ENCODE results near the gene ATP6AP2. TPM values are rescaled to one million over a fixed set of nuclear protein-coding genes. Genes with fewer than 3 reads are reported as not detected.

ATP6AP2 gene
- polyA plus RNA-seq, 1 donor (not counting 4 experiments of a cell fraction or from before 2014, with no cell fraction given) = 176 TPM

DNA sequence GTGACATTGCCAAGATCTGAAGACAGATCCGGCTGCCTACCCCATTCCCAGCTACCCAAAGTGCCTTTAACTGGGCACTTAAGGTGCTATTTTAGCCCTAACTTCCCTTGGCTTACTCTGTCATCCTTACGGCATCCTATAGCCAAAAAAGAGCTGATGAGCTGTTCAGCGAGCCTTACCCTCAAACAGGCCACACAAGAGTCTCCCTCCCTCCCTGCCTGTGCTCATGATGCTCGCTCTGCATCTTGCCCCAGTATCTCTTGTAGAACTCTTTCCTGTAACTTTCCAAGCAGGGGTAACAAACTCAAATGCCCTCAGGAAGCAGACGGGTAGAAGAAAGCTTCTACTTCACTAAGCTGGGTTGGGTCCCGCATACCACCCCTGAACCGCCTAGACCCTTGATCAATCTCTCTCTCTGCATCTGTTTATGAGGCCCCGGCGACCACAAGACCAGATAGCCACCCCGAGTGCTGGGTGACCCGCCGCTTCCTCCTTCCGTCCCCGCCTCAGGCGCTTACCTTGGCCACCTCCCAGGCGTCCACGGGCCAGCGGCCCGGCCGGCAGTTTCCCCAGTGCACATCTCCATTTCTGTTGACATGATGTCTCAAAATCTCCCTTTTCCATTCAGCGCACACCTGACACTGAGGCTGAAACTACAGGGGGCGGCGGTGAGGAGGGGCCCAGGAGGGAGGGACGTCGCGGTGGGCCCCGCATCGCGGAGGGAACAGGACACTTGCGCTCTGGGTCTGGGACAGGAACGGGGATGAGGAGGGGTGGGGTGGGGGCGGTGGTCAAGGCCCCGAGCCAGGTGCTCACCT lies 65.9 kb downstream of the ATP6AP2 start:
- peak overlapping the region; percentile 70 for H3K27ac ChIP-seq (ENCODE audit: control insufficient read depth, insufficient read depth, low read length)

DNA sequence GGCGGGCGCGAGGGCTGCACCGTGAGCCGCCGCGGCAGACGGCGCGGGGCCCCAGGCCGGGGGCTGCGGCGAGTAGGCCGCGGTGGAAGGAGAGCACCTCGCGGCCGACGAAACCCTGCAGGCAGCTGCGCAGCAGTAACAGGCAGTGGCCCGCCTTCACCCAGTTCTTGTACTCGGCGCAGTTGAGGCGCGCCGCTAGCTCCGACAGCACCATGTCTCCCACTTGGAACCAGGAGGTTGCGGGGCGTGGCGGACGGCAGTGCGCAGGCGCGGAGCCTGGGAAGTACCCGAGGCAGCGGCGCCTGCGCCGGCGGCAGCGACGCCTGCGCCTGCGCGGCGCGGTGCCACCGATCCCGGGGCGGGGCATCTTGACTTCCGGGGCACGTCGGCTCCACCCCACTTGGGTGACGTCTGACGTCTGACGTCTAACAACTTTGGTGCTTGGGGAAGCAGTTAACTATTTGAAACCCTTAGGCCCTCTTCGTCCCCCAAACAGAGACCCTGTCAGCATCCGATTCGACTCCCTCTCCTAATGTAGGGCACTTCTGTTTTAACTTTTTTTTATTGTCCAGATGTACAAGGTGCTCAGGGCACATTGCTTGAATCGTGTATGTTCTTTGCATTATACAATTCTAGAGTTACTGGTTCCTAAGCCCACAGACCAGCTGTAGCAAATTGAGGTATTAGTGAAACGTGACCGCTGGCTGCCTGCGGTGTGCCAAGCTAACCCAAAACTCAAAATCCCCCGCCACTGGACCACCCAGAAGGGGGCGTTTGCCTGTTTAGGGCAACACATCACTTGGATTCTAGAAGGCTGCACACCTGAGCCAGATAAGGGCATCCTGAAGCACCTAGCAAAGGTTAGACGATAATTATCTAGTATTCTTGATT lies 66.8 kb downstream of the ATP6AP2 start, which contains the start of gene CXorf38:
CXorf38 (minus strand) TSS at position 255 of the 891 bp plus-strand sequence; CDS start at position 214, 41 bp downstream.
- DNase-seq (ENCODE audit: low read depth, low spot score) = peak; percentile 55
- Histone ChIP-seq H3K4me1 (ENCODE audit: control insufficient read depth, extremely low read depth, insufficient read depth, low read length) (peaks cover 15% of the 10 kb centered on the region), H2AFZ (ENCODE audit: control insufficient read depth, low read length) (peak within 1 kb of the TSS; percentile 80), H3K36me3 (ENCODE audit: control insufficient read depth in 2 of 2, extremely low read depth in 1 of 2, insufficient read depth in 2 of 2, low read length in 2 of 2) (no peaks in the 10 kb centered on the region), H3K9me3 (ENCODE audit: control insufficient read depth, low read depth, low read length) (no peaks in the 10 kb centered on the region), H3K4me3 (ENCODE audit: control insufficient read depth in 2 of 3, extremely low read depth in 1 of 3, insufficient read depth in 2 of 3, low read depth in 1 of 3, low read length in 3 of 3) (peak within 1 kb of the TSS; percentile 73 to 84 (median 83)), H3K9me1 (ENCODE audit: control insufficient read depth, extremely low read depth, insufficient read depth, low read length) (no peaks in the 10 kb centered on the region), H4K20me1 (ENCODE audit: control insufficient read depth, extremely low read depth, insufficient read depth, low read length) (no peaks in the 10 kb centered on the region), H3K27ac (ENCODE audit: control insufficient read depth, insufficient read depth, low read length) (peak within 1 kb of the TSS; percentile 77), H3K9ac (ENCODE audit: control insufficient read depth, extremely low read depth, insufficient read depth, low read length) (peak within 1 kb of the TSS; percentile 70), H3K27me3 (ENCODE audit: control insufficient read depth, extremely low read depth, insufficient read depth, low read length) (no peaks in the 10 kb centered on the region), H3K79me2 (ENCODE audit: control insufficient read depth, insufficient read depth, low read length) (peaks cover 44% of the 10 kb centered on the region), H3K4me2 (ENCODE audit: control insufficient read depth, extremely low read depth, insufficient read depth, low read depth, low read length) (peak within 1 kb of the TSS; percentile 96)
- dilution Hi-C loops (cut with MboI; ENCODE audit: extremely low pct_ligation_motif_present, low sequenced_read_pairs) = no loop called here
- no peak for TF ChIP-seq CTCF (optimal IDR thresholded peaks at IDR 0.05 in 1 of 3, IDR thresholded peaks at IDR 0.05 in 1 of 3, conservative IDR thresholded peaks at IDR 0.05 in 1 of 3; ENCODE audit: extremely low read depth in 1 of 3, insufficient read depth in 2 of 3, low read length in 3 of 3)
- TF ChIP-seq EZH2 (IDR thresholded peaks at IDR 0.05; ENCODE audit: low read length) = no peak
- peak; percentile 73 for FAIRE-seq

More for the DNA sequence above, 65.9 kb downstream of the ATP6AP2 start:
- peak; percentile 36 for FAIRE-seq
- Histone ChIP-seq H3K27me3 (ENCODE audit: control insufficient read depth, extremely low read depth, insufficient read depth, low read length) (no peaks in the 10 kb centered on the region), H4K20me1 (ENCODE audit: control insufficient read depth, extremely low read depth, insufficient read depth, low read length) (peaks cover 3% of the 10 kb centered on the region), H3K9me1 (ENCODE audit: control insufficient read depth, extremely low read depth, insufficient read depth, low read length) (no peaks in the 10 kb centered on the region), H3K4me2 (ENCODE audit: control insufficient read depth, extremely low read depth, insufficient read depth, low read depth, low read length) (peak overlapping the region; percentile 96), H3K4me3 (ENCODE audit: control insufficient read depth in 2 of 3, extremely low read depth in 1 of 3, insufficient read depth in 2 of 3, low read depth in 1 of 3, low read length in 3 of 3) (peak overlapping the region; percentile 73 to 84 (median 83)), H3K79me2 (ENCODE audit: control insufficient read depth, insufficient read depth, low read length) (peaks cover 52% of the 10 kb centered on the region), H3K9ac (ENCODE audit: control insufficient read depth, extremely low read depth, insufficient read depth, low read length) (peak overlapping the region; percentile 70), H3K36me3 (ENCODE audit: control insufficient read depth in 2 of 2, extremely low read depth in 1 of 2, insufficient read depth in 2 of 2, low read length in 2 of 2) (peaks cover 0 to 3% of the 10 kb centered on the region in 2 experiments), H3K4me1 (ENCODE audit: control insufficient read depth, extremely low read depth, insufficient read depth, low read length) (peaks cover 15% of the 10 kb centered on the region), H2AFZ (ENCODE audit: control insufficient read depth, low read length) (peak overlapping the region; percentile 5), H3K9me3 (ENCODE audit: control insufficient read depth, low read depth, low read length) (no peaks in the 10 kb centered on the region)
- dilution Hi-C loops (cut with MboI; ENCODE audit: extremely low pct_ligation_motif_present, low sequenced_read_pairs) = no loop called here
- DNase-seq (ENCODE audit: low read depth, low spot score) = no peak
- TF ChIP-seq EZH2 (IDR thresholded peaks at IDR 0.05; ENCODE audit: low read length) (no peak), CTCF (optimal IDR thresholded peaks at IDR 0.05 in 1 of 3, IDR thresholded peaks at IDR 0.05 in 1 of 3, conservative IDR thresholded peaks at IDR 0.05 in 1 of 3; ENCODE audit: extremely low read depth in 1 of 3, insufficient read depth in 2 of 3, low read length in 3 of 3) (no peak)
